H1 (cell line): ENCODE data around the gene QSOX1. TPM values are rescaled to one million over a fixed set of nuclear protein-coding genes. Genes with fewer than 3 reads are reported as not detected.

ENCODE experiments used
- CHD1 ChIP-seq: IDR thresholded peaks from 2 replicates; pipeline ENCODE4 v1.6.1; 2012; ENCODE audit warnings: low read depth, low read length, improper control_type of control experiment
- CTBP2 ChIP-seq: IDR thresholded peaks from 2 replicates; pipeline ENCODE4 v1.7.0; 2011; ENCODE audit warnings: borderline replicate concordance, mild to moderate bottlenecking, moderate library complexity, mixed read lengths, low read length; ENCODE audit not compliant: insufficient read depth, insufficient read length
- polyA plus RNA-seq, 7 experiments: library from polyadenylated mRNA; depleted of rRNA in 3 of 7; stranded (reverse) in 5 of 7; unstranded in 2 of 7; fragments of >200 nt in 5 of 7; fragments of 200-250 nt in 2 of 7; gene quantifications; 1 replicate in 5 of 7; 2 replicates in 1 of 7; 4 replicates in 1 of 7; pipeline versions ENCODE4 v1.2.1 to v1.2.3, GENCODE V29; 2011 to 2013; ENCODE audit warnings: missing spikeins in 2 of 7, mixed read lengths in 2 of 7
- total RNA-seq: library from RNA; stranded (reverse); fragmentation: NEBNext Ultra II Directional; extraction: Animal tissue kit (Norgen Biotek cat#: 25700); gene quantifications from 2 replicates; pipeline ENCODE4 v1.2.1, GENCODE V29; 2021

Gene QSOX1
- total and polyA plus RNA-seq, 2 of the 8 experiments (the other 6 are each of a cell fraction or from before 2014, with no cell fraction given) = 97.7 to 123 TPM

DNA sequence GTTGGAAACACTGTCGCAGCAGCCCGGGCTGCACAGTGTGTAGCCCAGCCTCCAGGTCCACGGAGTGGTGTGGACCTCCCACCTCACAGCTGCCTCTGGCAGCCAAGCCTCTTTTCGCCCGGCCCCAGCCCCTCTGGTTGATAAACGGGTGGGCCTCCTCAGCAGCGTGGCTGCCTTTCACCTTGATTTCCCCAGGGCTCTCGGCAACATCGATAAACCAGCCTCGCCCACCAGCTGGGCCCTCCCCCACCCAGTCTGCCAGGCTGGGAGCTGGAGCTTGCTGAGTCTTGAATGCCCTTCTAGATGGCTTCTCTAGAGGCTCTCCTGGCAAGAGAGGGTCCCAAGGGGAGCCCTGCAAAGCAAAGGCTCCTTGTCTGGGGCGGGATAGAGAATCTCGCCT lies 44.3 kb downstream of the QSOX1 start (continued):
- TF ChIP-seq CTBP2 (no peak), CHD1 (no peak)
